ENCODE measurements around the gene ANLN.
"Not testable (repeated sequence)": the region's sequence is repeated elsewhere in the genome, so short reads cannot be mapped to it uniquely, and the experiment has no call there.

ANLN gene

GRCh38 chr7:36490419-36490830 lies 100.8 kb downstream of the ANLN start:
- Histone ChIP-seq H3K4me1 (ENCODE audit: control insufficient read depth in 1 of 2, insufficient read depth in 2 of 2, low read length in 2 of 2) (no peaks in the 10 kb centered on the region), H3K4me3 (ENCODE audit: low read depth in 1 of 2, low read length in 2 of 2) (no peak overlapping the region), H3K27ac (ENCODE audit: low read length) (no peak overlapping the region), H3K36me3 (ENCODE audit: control insufficient read depth in 1 of 2, insufficient read depth in 2 of 2, low read length in 2 of 2) (no peaks in the 10 kb centered on the region), H3K9me3 (ENCODE audit: control insufficient read depth in 1 of 2, low read length in 2 of 2) (no peaks in the 10 kb centered on the region), H3K27me3 (ENCODE audit: low read depth, low read length) (no peaks in the 10 kb centered on the region)

- Histone ChIP-seq H3K27me3 (ENCODE audit: low read depth, low read length) (no peaks in the 10 kb centered on the region), H3K4me1 (ENCODE audit: control insufficient read depth in 1 of 2, insufficient read depth in 2 of 2, low read length in 2 of 2) (no peaks in the 10 kb centered on the region)
Observed at GRCh38 chr7:36491317-36491716, 101.7 kb downstream of the ANLN start.

GRCh38 chr7:36496576-36496975 lies 106.9 kb downstream of the ANLN start:
- no peak overlapping the region for H3K4me3 ChIP-seq (ENCODE audit: low read depth in 1 of 2, low read length in 2 of 2)

More at GRCh38 chr7:36491317-36491716, 101.7 kb downstream of the ANLN start:
- Histone ChIP-seq H3K9me3 (ENCODE audit: control insufficient read depth in 1 of 2, low read length in 2 of 2) (no peaks in the 10 kb centered on the region), H3K36me3 (ENCODE audit: control insufficient read depth in 1 of 2, insufficient read depth in 2 of 2, low read length in 2 of 2) (no peaks in the 10 kb centered on the region), H3K27ac (ENCODE audit: low read length) (no peak overlapping the region), H3K4me3 (ENCODE audit: low read depth in 1 of 2, low read length in 2 of 2) (no peak overlapping the region)

GRCh38 chr7:36497176-36497575 lies 107.5 kb downstream of the ANLN start:
- not testable (repeated sequence) for H3K9me3 ChIP-seq (ENCODE audit: control insufficient read depth in 1 of 2, low read length in 2 of 2); H3K27me3 ChIP-seq (ENCODE audit: low read depth, low read length); H3K4me3 ChIP-seq (ENCODE audit: low read depth in 1 of 2, low read length in 2 of 2); H3K27ac ChIP-seq (ENCODE audit: low read length); H3K36me3 ChIP-seq (ENCODE audit: control insufficient read depth in 1 of 2, insufficient read depth in 2 of 2, low read length in 2 of 2); H3K4me1 ChIP-seq (ENCODE audit: control insufficient read depth in 1 of 2, insufficient read depth in 2 of 2, low read length in 2 of 2)

More at GRCh38 chr7:36496576-36496975, 106.9 kb downstream of the ANLN start:
- no peaks in the 10 kb centered on the region for H3K9me3 ChIP-seq (ENCODE audit: control insufficient read depth in 1 of 2, low read length in 2 of 2)
- H3K4me1 ChIP-seq (ENCODE audit: control insufficient read depth in 1 of 2, insufficient read depth in 2 of 2, low read length in 2 of 2): no peaks in the 10 kb centered on the region
- H3K27ac ChIP-seq (ENCODE audit: low read length): no peak overlapping the region
- no peaks in the 10 kb centered on the region for H3K27me3 ChIP-seq (ENCODE audit: low read depth, low read length)
- no peaks in the 10 kb centered on the region for H3K36me3 ChIP-seq (ENCODE audit: control insufficient read depth in 1 of 2, insufficient read depth in 2 of 2, low read length in 2 of 2)

- Histone ChIP-seq H3K9me3 (ENCODE audit: control insufficient read depth in 1 of 2, low read length in 2 of 2) (no peaks in the 10 kb centered on the region), H3K4me3 (ENCODE audit: low read depth in 1 of 2, low read length in 2 of 2) (no peak overlapping the region), H3K36me3 (ENCODE audit: control insufficient read depth in 1 of 2, insufficient read depth in 2 of 2, low read length in 2 of 2) (no peaks in the 10 kb centered on the region), H3K27ac (ENCODE audit: low read length) (no peak overlapping the region), H3K4me1 (ENCODE audit: control insufficient read depth in 1 of 2, insufficient read depth in 2 of 2, low read length in 2 of 2) (no peaks in the 10 kb centered on the region), H3K27me3 (ENCODE audit: low read depth, low read length) (no peaks in the 10 kb centered on the region)
Observed at GRCh38 chr7:36497775-36498174, 108.1 kb downstream of the ANLN start.

Measured in muscle layer of duodenum (tissue), 2 donors.